Measurements from ENCODE around the gene CD109.

The CD109 gene

DNA sequence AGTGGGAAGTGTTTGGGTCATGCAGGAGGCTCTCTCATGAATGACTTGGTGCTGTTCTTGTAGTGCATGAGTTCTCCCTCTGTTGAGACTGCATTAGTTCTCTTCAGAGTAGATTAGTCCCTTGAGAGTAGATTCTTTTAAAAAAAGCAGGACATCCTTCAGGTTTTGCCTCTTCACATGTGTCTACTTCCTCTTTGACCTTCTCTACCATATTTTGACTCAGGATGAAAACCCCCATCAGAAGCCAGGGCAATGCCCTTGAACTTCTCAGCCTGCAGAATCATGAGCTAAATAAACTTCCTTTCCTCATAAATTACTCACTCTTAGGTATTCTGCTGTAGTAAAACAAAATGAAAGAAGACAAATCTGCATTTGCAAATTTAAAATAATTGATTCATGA lies 170.3 kb downstream of the CD109 start:
- DNase-seq, result no peak

GRCh38 chr6:73867411-73867810 lies 171.4 kb downstream of the CD109 start:
- no peak for DNase-seq

DNA sequence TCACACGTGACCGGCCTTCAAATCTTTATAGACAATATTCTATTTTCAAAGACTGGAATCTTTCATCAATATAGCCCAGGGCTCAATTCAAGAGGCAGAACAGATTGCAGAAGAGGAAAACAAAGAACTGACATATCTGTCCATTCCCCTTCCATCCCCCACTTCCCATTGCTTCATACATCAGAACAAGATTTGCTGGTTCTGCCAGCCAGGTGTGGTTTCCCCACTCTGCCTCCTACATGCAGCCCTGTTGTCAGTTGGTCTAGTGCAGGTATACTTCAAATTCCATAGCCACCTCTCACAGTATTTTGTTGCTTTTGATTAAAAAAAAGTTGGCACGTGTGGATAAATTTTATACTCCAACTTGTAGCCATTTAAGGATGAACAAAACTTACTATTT lies 174.9 kb downstream of the CD109 start:
- DNase-seq, result no peak

DNA sequence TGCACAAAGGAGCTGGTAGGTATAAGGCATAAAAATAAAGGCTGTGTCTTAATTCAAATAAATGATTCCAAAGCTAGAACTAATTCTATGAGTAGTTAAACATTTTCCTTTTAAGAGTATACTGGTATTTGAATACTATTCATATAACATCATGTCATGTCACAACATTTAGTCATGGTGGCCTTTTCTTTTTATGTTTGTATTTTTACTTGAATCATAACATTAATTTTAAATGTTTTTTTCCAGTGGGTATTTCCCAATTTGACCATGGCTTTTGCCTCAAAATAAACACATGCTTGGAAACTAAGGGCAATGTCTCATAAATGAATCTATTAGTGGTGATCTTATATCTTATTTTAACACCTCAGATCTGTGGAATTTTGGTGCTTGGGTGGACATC lies 177.1 kb downstream of the CD109 start:
- no peak for DNase-seq
